ENCODE data around the gene CCDC182. TPM values are rescaled to one million over a fixed set of nuclear protein-coding genes. Genes with fewer than 3 reads are reported as not detected.

CCDC182 gene
- total RNA-seq, 1 donor from 2014 or later = not detected

DNA sequence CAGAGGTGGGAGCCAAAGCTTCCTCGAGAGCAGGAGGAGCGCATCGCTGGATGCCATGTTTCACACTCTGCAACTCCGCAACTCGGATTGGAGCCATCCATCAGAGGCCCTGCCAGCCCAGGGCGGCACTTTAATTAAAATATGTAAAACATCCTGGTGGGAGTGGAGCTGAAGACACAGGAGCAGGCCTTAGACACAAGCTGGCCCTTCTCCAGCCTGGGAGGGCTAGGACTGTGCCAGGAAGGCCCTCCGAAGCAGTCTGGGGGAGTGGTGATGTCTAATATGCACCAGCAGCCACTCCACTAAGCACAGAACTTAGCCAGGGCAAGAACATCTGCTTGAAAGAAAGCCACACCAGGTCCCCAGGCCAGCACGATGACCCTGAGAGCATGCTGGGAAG, 5.8 kb upstream of the CCDC182 start:
- Mint-ChIP-seq H3K27ac (no peak overlapping the region), H3K9me3 (no peaks in the 10 kb centered on the region), H3K4me1 (peaks cover 22% of the 10 kb centered on the region), H3K27me3 (ENCODE audit: low read depth) (peaks cover 4% of the 10 kb centered on the region), H3K36me3 (no peaks in the 10 kb centered on the region), H3K4me3 (no peak overlapping the region)
- TF ChIP-seq, protein P1, sequence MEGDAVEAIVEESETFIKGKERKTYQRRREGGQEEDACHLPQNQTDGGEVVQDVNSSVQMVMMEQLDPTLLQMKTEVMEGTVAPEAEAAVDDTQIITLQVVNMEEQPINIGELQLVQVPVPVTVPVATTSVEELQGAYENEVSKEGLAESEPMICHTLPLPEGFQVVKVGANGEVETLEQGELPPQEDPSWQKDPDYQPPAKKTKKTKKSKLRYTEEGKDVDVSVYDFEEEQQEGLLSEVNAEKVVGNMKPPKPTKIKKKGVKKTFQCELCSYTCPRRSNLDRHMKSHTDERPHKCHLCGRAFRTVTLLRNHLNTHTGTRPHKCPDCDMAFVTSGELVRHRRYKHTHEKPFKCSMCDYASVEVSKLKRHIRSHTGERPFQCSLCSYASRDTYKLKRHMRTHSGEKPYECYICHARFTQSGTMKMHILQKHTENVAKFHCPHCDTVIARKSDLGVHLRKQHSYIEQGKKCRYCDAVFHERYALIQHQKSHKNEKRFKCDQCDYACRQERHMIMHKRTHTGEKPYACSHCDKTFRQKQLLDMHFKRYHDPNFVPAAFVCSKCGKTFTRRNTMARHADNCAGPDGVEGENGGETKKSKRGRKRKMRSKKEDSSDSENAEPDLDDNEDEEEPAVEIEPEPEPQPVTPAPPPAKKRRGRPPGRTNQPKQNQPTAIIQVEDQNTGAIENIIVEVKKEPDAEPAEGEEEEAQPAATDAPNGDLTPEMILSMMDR (IDR thresholded peaks at IDR 0.05; ENCODE audit: unreplicated experiment) = no peak
- no peak for DNase-seq (ENCODE audit: low spot score in 2 of 2, unreplicated experiment in 2 of 2)

DNA sequence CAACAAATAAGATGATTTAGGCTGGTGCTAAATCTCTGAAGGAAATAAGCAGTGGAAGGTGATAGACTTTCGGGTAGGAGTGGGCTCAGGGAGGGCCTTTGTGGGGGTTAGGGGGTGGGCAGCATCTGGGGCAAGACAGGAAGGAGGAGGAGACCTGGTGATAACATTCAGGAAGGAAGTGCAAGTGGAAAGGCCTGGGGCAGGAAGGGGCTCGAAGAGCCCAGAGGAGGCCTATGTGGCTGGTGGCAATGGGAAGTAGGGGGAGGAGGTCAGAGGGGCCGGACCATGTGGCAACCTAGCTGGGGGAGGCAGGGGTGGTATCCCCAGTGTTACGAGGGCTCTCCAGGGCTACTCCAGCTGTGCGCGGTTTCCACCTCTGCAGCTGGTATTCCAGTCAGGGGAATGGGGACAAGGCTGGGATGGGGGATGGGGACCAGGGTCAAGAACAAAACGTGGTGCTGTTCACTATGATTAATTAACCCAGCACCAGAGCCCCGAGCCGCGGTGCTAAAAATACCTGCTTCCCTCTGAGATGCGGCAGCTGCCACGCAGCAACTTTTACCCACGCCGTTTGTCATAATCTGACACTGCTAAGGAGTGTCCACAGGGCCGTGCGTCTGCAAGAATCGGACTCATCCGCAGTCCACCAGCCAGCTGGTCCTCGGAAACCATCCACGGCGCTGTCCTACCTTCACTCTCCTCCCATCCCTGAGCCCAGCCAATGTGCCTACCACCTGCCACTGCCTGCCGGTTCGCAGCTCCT, 5.2 kb upstream of the CCDC182 start:
- Mint-ChIP-seq H3K36me3 (no peaks in the 10 kb centered on the region), H3K27ac (no peak overlapping the region), H3K27me3 (ENCODE audit: low read depth) (peaks cover 4% of the 10 kb centered on the region), H3K4me1 (peaks cover 22% of the 10 kb centered on the region), H3K4me3 (no peak overlapping the region), H3K9me3 (no peaks in the 10 kb centered on the region)
- TF ChIP-seq, protein P1 (IDR thresholded peaks at IDR 0.05; ENCODE audit: unreplicated experiment) = no peak
- no peak for DNase-seq (ENCODE audit: low spot score in 2 of 2, unreplicated experiment in 2 of 2)

DNA sequence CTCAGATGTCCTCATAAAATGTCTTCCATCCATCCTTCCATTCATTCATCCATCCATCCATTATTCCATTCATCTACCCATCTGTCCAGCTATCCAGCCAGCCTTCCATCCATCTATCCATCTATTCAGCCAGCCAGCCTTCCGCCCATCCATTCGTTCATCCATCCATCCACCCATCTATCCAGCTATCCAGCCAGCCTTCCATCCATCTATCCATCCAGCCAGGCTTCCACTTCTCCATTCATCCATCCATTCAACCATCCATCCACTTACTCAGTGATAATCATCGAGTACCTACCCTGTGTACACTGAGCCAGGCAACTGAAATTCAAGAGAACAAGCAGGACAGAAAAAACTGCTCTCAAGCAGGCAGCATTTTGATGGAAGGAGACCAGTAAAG, 4.6 kb upstream of the CCDC182 start:
- H3K4me3 Mint-ChIP-seq = no peak overlapping the region
- no peaks in the 10 kb centered on the region for H3K9me3 Mint-ChIP-seq
- no peak for DNase-seq (ENCODE audit: low spot score in 2 of 2, unreplicated experiment in 2 of 2)
- peaks cover 4% of the 10 kb centered on the region for H3K27me3 Mint-ChIP-seq (ENCODE audit: low read depth)
- no peaks in the 10 kb centered on the region for H3K36me3 Mint-ChIP-seq
- no peak overlapping the region for H3K27ac Mint-ChIP-seq
- H3K4me1 Mint-ChIP-seq = peaks cover 22% of the 10 kb centered on the region
- TF ChIP-seq, protein P1 (IDR thresholded peaks at IDR 0.05; ENCODE audit: unreplicated experiment) = no peak

DNA sequence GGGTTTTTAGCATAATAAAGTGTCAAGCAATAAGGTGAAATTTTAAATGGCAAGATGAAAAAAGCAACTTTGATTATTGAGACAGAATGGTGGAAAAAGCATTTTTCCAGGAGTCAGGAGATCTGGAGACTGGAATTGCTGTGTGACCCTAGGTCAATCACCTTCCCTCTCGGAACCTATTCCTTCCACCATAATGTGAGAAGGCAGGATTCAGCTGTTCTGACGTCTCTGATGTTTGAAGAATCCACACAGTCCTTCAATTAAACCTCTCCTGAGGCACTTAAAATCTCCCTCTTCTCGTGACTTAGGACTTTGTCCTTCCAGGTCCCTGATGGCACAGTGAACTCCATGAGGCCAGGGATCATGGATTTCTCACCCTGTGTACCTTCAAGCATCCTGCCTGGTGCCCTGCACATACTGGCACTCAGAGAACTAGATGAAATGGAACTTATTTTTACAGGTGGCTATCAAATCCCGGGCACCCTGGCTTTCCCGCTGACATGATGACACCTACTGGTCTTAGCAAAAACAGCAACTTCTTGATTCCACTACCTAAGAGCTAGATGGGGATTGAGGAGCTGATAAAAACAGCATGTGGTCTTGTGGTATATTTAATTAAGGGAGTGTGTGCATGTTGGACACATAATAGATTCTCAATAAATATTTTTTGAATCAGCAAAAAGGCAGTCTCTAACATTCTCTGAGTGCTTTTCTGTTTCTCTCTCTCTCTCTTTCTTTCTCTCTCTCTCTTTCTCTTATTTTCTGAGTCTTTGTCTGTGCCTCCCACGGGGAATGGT, 2.3 kb upstream of the CCDC182 start:
- no peaks in the 10 kb centered on the region for H3K36me3 Mint-ChIP-seq
- H3K4me3 Mint-ChIP-seq = no peak overlapping the region
- peaks cover 7% of the 10 kb centered on the region for H3K27me3 Mint-ChIP-seq (ENCODE audit: low read depth)
- TF ChIP-seq, protein P1 (IDR thresholded peaks at IDR 0.05; ENCODE audit: unreplicated experiment) = peak; percentile 59
- DNase-seq (ENCODE audit: low spot score in 2 of 2, unreplicated experiment in 2 of 2) = no peak
- H3K27ac Mint-ChIP-seq = no peak overlapping the region
- no peaks in the 10 kb centered on the region for H3K9me3 Mint-ChIP-seq
- peaks cover 19% of the 10 kb centered on the region for H3K4me1 Mint-ChIP-seq

DNA sequence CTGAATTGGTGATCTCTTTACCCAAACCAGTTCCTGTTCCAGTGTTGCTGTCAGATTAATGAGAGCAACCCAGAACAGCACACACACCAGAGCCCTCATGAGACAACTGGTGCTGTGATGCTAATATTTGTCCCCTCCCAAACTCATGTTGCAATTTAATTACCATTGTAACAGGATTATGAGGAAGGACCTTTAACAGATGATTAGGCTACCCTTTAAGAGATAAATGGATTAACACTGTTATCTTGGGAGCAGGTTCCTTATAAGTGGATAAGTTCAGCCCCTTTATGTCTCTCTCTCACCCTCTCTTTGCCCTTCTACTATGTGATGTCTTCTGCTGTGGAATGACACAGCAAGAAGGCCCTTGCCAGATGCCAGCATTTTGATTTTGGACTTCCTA, 1.1 kb upstream of the CCDC182 start:
- Mint-ChIP-seq H3K4me3 (no peak overlapping the region), H3K27me3 (ENCODE audit: low read depth) (peaks cover 7% of the 10 kb centered on the region), H3K27ac (no peak overlapping the region)

More for the DNA sequence above, 1.1 kb upstream of the CCDC182 start:
- peaks cover 7% of the 10 kb centered on the region for H3K4me1 Mint-ChIP-seq
- DNase-seq (ENCODE audit: low spot score in 2 of 2, unreplicated experiment in 2 of 2) = no peak
- TF ChIP-seq, protein P1 (IDR thresholded peaks at IDR 0.05; ENCODE audit: unreplicated experiment) = no peak
- H3K36me3 Mint-ChIP-seq = no peaks in the 10 kb centered on the region
- H3K9me3 Mint-ChIP-seq = no peaks in the 10 kb centered on the region

All from mesothelial cell of epicardium (in vitro differentiated cells).